DMS114 treated with DMSO at 0.1 percent for 48 hours (cell line): Measurements from ENCODE around the gene MCC.

Source experiments
- DNase-seq: peaks from one replicate; lab custom pipeline; 2025; ENCODE audit not compliant: unreplicated experiment; lab: John Stamatoyannopoulos, UW

The MCC gene

DNA sequence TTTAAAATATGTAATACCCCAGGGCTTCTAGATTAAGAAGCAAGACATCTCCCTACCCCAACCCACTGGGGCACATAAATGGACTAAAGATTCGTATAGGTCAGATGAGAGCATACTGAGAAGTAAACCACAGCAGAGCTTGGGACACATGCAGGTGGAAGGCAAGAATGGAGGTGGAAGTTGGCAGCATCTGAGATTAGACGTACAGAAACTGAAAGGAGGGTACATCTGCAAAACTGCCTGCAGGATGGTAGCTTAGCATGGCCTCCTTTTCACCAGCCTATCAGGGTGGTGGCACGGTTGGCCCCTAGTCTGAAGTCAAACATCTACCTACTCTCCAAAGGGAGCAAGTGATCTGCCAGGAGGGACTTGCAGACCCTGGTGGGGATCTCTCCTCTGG lies 235.2 kb downstream of the MCC start:
- no peak for DNase-seq

DNA sequence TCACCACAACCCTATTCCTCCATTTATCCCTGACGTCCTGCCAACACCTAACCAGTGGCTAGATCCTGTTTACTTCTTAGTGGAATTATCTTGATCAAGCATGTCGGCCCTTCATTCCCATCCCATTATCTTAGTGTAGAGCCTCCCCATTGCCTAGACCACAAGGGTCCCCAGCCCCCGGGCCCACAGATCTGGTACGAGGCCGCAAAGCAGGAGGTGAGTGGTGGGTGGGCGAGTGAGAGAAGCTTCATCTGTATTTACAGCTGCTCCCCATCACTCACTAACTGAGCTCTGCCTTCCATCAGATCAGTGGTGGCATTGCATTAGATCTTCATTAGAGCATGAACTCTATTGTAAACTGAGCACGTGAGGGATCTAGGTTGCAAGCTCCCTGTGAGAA lies 236.2 kb downstream of the MCC start:
- DNase-seq: no peak

DNA sequence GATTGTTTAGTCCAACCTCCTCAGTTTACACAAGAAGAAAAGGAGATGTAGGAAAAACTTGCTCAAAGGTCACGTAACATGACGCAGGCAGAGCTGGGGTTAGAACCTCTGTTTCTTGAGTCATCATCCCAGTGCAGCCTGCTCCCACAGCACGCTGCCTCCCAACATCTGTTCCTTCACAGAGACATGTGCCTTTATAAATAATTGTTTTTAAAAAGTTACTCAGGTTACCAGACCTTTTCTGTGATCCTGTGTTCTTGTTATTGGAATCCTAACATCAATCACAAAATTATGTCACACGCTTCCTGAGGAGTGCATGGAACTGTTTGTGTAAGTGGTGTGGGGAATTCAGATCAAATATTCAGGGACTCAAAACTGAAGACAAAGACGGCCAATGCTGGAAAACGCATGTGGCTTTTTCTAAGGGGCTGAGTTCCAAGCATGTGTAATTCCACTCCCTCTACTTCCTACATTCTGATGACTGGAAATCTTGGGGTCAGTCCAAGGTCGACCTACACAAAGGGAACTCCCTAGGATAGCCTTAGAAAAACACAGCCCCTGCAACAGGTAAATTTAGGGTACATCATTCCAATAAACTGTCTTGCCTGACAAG lies 237.8 kb downstream of the MCC start:
- DNase-seq: no peak

DNA sequence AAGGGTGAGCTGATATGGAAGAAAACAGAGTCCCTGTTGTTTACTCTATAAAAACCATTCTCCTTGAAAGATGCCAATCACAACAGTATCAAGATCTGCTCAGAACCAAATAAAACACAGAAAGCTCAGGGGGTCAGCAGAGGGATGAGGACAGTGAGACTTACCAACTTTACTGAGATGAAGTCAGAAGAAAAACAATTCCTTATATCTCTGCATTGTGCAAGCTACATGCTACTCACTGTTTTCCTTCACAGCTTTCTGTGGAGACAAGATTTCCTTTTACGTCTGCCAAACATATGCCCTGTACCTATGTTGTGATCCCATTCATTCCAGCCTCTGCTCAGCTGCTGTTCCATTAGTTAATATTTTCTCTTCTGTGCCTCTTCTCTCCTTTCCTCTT lies 239.0 kb downstream of the MCC start:
- DNase-seq: no peak

DNA sequence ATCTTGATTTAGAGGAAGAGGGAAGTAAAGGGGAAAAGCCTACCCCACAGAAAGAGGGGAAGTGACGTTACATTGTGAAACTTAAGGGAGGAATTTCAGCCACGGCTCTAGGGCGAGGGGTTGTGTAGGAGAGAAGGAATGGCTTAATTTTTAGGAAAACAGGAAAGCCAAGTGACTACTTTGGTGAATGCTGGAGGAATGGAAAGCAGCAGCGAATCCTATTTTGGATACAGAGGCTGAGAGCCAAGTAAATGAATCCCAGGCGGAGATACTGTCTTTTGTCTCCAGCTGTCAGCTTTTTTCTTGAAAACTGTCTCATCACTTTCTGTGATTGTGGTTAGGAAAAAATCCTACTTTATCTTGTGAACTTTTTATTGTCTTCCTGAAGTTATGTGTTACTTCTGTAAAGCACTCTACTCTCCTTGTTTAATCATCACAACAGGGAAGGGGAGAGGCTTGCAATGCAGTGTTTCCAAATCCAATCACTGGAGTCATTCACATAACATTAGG lies 241.8 kb downstream of the MCC start:
- DNase-seq: no peak

DNA sequence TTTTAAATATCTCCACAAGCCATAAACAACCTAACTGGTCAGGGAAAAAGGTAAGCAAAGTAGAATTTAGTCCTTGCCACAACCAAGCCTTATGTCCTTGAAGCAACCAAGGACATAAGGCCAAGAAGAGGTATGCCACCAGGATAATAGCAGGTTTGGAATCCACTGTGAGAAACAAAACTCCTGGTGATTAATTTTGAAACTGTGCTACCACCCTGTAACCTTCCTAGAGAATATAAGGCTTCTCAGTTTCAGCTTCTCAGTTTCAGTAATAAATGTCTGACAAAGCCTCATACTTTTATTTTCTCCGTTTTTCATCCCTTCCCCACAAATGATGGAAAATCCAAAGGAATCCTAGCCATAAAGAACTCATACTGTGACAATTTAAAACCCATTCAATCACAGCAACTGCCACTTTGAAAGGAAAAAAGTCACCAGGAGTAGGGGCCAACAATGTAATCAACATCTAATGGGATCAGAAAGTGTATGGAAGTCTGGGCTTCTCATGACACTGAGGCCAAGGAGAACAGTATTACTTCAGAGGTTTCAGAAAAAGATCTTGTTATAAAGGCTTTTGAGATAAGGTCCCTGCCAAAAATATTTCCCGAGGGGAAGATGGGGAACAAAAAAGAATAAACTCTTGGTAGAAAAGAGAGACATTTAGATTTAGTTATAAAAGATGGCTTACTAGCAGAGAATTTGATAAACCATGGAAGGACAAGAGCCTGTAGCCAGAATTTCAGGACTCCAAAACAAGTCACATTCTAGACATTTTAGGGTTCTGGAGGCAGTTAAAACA lies 242.6 kb downstream of the MCC start:
- DNase-seq: no peak

DNA sequence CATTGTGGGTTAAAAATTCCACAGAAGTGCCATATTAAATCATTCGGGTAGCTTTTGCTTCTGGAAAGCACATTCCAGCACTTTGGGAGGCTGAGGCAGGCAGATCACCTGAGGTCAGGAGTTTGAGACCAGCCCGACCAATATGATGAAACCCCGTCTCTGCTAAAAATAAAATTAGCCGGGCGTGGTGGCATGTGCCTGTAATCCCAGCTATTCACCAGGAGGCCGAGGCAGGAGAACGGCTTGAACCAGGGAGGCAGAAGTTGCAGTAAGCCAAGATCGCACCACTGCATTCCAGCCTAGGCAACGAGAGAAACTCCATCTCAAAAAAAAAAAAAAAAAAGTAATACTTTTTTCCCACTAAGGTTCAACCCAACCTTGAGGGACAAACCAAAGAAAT lies 243.3 kb downstream of the MCC start:
- no peak for DNase-seq

DNA sequence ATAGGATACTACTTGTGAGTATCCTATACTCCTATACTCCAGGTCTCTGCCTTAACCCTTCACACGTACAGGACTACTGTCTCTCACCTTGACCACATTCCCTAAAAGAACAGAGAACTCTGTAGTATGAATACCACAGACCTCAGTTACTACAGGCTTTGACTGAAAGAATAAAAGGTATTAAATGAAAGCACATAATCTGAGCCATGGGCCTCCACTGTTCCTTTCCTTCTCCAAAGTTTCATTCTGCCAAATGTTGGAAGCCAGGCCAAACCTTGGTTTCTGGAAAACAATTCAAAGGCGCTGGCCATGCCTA lies 244.9 kb downstream of the MCC start:
- no peak for DNase-seq

DNA sequence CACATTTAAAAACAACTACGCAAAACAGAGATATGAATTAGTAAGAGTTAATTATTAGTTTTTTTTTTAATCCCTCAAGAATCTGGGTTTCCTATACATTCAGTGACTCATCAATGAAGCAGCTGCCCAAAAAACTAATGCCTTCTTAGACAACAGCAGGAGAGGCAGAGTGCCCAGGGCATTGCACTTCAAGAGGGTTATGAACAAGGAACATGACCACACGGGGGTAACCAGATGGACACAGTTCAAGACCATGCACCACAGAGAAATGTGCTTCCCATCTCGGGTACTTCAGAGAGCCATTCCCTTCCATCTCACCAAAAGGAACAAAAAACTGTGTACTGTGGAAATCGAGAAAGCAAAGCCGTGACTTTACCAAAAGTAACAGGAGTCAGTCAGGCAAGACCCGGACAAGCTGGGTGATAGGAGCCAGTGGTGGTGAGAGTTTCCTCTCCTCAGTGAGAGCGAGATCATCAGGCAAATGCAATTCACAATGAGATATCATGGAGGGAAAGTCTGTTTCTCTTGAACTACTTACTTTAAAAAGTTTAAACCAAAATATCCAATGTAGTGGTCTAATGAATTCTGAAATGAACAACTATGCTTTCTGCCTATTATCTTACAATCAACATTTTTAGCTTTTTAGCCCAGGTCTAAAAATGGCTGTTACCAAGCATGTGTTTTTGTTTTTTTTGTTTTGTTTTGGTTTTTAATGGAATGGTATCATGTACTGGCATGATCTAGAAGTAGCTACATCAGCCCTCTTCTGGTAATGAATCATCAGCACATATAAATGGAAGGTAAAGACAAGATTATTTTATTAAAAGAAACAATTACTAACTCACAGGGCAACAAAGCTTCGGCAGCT lies 245.5 kb downstream of the MCC start:
- DNase-seq: no peak

DNA sequence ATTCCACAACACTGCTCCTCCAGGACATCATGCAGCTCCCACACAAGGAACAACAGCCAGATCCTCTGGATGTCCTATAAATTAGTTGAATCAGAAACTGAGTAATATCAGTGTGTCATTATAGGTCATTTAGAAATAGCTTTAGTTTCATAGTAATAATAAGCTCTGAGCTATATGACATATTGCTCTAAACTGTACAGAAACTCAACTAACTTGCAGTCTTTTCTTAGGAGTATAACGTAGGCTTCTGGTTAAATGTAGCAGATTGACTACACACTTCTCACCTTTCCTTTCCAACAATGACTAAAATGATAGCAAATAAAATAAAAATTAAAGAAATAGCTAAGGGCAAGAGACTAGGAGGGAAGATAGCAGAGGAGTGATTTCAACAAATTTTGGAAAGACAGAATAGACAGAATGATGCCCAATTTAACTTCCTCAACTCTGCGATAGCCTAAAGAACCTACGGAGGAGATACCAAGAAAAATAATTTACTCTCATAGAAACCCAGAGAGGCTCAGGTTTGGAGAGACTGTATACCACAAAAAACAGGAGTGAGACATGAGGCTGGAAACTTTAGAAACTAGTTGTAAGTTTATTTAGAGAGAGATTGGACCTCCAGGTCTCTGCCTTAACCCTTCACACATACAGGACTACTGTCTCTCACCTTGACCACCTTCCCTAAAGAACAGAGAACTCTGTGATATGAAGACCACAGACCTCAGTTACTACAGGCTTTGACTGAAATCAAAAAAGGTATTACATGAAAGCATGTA lies 247.1 kb downstream of the MCC start:
- DNase-seq: no peak

DNA sequence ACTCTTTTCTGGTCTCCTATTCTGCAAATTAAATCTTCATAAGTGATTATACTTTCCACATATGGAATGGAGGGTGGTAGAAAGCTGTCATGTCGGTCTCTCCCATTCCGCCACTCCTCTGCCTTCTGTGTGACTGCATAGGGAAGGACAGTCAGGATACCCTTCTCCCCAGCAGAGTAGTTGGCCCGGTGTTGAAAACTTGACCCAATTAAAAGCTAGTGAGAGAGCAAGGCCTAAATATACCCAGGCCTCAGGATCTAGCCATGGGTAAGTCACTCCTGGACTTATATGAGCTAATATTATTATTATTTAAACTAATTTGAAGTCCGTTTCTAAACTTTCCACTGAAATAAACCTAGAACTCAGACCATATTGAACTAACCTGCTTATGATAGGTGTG lies 248.2 kb downstream of the MCC start:
- DNase-seq: no peak

DNA sequence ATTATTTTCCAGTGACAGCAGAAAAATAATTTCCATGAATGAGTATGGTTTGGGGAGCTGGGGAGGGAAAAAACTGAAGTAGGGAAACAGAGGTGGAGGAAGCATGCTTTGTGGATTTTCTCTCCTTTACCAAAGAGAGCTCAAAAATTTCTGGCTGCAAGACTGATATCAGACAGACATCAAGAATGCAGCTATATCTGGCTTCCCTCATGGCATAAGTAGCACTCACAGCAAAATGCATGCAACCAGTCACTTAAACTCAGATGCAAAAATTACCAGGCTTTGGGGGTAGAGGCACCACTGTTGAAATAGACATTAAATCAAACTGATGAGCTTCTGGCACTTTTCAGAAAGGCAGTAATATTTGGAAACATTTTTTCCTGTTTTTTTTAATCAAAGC lies 250.4 kb downstream of the MCC start:
- no peak for DNase-seq

DNA sequence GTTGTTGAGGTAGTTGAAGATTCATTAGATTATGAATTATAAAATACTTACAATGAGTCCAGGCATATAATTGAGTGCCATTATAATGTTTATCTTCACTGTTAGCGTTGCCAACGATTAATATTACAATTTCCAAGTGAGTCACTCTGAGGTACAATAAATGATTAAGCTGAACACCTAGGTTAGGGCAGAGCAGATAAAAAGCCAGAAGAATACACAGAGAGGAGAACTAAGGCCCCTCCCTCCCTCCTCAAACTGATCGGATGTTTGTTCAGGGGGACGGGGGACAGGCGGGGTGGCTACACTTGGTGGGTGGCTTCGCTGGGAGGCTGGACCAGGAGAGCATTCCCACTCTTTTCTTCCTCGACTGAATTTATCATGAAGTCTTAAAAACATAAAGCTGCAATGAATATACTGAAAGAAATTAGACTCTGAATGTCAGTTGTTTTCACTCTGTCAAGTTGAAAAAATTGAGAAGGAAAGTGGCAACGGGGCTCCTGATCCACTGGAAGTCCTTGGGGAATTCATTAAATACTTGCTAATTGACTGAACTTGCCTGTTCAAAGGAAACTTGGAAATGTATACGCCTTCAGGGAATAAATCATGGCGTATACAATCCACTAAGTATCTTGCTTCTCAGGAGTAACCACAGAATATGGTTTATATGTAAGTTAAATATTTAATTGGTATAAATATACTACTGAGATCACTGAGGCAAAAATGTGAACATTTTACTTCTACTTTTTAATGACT lies 251.5 kb downstream of the MCC start:
- no peak for DNase-seq

DNA sequence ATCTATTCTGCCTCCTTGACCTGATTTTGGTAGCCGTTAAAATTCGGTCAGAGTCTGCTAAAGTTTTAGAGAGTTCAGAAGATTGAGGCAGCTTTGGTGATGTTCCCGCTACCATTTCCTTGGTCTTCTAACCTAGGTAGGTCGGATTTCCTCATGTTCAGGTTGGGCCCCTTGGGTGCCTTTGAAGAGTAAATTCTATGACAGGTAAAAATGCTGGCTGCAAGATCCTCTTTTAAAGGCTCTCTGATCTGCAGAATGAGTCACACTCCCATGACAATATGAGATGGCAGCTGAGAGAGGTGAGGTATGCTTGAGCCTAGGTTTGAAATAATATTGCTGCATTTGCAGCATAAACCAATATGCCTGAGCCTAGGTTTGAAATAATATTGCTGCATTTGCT lies 252.4 kb downstream of the MCC start:
- DNase-seq: no peak

DNA sequence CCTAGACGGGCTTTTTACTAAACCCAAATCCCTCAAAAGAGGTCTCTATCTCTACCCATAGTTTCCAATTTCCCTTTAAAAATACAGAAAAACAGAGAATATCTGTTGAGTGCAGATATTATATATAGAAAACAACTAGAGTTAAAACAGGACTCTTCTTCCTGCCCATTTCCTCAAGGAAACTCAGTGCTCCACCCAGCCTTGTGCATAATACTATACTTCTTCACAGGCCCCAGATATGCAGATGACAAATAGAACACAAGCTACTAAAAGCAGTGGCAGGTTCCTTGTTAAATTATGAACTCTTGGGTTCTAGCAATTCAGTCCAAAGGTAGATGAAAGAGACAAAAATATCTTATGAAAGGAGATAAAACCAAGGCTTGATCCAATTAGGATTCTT lies 253.7 kb downstream of the MCC start:
- DNase-seq: no peak

DNA sequence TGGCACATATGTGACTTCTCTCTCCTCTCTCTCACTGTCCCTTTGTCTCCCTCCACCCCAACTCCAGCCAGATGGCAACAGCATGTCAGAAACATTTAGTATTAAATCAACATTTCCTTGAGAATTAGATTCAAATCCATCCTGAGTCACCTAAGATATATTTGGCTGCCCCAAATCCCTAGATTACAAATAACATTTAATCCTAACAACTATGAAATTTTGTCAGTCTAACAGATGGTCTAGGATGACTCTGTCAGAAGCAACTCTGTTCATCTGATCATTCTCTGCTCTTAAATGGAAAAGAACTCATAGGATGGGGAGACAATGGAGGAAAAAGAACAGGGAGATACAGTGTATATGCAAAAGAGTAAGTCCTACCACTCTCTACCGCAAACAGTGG lies 254.6 kb downstream of the MCC start:
- DNase-seq: no peak

DNA sequence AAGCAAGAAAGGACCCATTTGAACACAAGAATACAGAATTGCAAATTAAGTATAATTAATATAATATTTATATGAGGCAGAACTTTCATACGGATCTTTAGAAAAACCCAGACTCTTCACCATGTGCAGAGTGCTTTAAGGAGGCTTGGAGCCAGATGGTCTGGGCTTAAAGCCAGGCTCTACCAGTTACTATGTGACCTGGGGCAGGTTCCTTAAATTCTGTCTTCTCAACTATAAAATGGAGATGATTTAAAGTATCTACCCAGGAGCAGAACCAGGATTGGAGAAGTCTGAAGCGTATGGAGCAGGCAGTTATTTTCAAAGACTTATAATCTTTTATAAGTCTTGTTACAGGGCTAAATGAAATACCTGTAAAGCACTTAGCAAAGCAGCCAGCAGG lies 255.6 kb downstream of the MCC start:
- DNase-seq: no peak

DNA sequence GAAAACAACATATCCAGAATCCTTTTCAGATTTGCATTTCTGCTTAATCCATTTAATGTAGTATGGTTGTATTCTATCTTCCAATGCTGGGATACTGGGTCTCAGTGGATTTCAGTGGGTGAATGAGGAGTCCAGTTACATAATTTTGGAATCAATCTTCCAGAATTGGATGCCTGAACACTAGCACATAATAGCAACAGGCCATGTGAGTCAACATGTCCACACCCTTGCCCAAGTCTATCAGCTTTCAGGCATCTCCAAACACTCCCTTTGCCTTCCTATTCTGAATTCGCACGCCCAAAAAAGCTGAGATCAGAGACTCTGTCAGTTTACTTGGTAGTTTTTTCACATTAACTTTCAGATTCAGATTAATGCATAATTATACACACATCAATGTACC lies 256.0 kb downstream of the MCC start:
- no peak for DNase-seq

DNA sequence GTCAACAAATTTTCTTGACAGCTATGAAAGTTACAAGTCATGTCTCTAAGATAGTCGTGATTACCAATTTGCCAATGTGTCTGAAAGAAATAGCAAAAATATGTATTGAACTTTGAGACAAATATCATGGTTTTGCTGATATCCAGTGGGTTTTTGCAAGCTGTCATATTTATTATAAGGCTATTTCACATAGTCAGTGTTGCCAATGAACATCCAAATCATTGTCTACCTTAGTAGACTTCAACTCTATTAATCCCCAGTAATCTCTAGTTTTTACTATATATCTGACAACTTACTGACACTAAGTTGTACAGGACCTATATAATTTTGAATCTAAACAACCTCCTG lies 256.6 kb downstream of the MCC start:
- DNase-seq: no peak
